Measurements from ENCODE around the gene SARS1.

SARS1 gene

GRCh38 chr1:109249654-109250401 is 36.1 kb downstream of the SARS1 start:
- peak; percentile 69 for DNase-seq (ENCODE audit: low spot score)

- no peak for DNase-seq (ENCODE audit: low spot score)
Measured at GRCh38 chr1:109250454-109251276, 36.9 kb downstream of the SARS1 start.

DNA sequence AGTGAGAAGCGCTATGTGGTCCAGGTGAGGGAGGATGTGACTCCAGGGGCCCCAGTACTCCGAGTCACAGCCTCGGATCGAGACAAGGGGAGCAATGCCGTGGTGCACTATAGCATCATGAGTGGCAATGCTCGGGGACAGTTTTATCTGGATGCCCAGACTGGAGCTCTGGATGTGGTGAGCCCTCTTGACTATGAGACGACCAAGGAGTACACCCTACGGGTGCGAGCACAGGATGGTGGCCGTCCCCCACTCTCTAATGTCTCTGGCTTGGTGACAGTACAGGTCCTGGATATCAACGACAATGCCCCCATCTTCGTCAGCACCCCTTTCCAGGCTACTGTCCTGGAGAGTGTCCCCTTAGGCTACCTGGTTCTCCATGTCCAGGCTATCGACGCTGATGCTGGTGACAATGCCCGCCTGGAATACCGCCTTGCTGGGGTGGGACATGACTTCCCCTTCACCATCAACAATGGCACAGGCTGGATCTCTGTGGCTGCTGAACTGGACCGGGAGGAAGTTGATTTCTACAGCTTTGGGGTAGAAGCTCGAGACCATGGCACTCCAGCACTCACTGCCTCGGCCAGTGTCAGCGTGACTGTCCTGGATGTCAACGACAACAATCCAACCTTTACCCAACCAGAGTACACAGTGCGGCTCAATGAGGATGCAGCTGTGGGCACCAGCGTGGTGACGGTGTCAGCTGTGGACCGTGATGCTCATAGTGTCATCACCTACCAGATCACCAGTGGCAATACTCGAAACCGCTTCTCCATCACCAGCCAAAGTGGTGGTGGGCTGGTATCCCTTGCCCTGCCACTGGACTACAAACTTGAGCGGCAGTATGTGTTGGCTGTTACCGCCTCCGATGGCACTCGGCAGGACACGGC is 37.8 kb downstream of the SARS1 start:
- DNase-seq (ENCODE audit: low spot score), result no peak

- DNase-seq (ENCODE audit: low spot score), result no peak
Measured at GRCh38 chr1:109252167-109252892, 38.6 kb downstream of the SARS1 start.

DNA sequence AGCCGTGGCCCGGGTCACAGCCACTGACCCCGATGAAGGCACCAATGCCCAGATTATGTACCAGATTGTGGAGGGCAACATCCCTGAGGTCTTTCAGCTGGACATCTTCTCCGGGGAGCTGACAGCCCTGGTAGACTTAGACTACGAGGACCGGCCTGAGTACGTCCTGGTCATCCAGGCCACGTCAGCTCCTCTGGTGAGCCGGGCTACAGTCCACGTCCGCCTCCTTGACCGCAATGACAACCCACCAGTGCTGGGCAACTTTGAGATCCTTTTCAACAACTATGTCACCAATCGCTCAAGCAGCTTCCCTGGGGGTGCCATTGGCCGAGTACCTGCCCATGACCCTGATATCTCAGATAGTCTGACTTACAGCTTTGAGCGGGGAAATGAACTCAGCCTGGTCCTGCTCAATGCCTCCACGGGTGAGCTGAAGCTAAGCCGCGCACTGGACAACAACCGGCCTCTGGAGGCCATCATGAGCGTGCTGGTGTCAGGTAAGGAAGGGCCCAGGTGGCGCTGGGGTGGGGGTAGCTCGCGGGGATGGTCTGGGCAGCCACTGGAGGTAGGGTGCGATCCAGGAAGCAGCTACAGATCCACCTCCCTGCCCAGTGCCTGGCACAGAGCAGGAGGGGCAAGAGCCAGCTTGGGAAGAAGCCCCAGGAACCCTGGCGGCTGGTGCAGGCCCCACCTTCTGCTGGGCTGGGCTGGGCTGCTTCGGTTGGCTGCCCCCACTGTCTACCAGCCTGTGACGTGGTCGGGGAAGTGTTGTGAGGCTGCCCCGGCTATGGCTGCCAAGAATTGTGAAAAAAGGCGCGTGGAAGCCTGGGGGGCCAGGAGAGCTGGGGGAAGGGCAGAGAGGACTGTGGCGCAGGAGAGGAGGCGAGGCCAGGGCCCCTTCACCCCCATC is 39.4 kb downstream of the SARS1 start:
- no peak for DNase-seq (ENCODE audit: low spot score)

- peak; percentile 55 for DNase-seq (ENCODE audit: low spot score)
Measured at GRCh38 chr1:109253803-109254620, 40.3 kb downstream of the SARS1 start.

GRCh38 chr1:109254621-109255096 is 40.9 kb downstream of the SARS1 start:
- DNase-seq (ENCODE audit: low spot score), result no peak

GRCh38 chr1:109255097-109255651 is 41.5 kb downstream of the SARS1 start:
- DNase-seq (ENCODE audit: low spot score), result no peak

- DNase-seq (ENCODE audit: low spot score), result no peak
Measured at GRCh38 chr1:109255678-109256077, 42.0 kb downstream of the SARS1 start.

GRCh38 chr1:109256085-109256484 is 42.4 kb downstream of the SARS1 start:
- no peak for DNase-seq (ENCODE audit: low spot score)

DNA sequence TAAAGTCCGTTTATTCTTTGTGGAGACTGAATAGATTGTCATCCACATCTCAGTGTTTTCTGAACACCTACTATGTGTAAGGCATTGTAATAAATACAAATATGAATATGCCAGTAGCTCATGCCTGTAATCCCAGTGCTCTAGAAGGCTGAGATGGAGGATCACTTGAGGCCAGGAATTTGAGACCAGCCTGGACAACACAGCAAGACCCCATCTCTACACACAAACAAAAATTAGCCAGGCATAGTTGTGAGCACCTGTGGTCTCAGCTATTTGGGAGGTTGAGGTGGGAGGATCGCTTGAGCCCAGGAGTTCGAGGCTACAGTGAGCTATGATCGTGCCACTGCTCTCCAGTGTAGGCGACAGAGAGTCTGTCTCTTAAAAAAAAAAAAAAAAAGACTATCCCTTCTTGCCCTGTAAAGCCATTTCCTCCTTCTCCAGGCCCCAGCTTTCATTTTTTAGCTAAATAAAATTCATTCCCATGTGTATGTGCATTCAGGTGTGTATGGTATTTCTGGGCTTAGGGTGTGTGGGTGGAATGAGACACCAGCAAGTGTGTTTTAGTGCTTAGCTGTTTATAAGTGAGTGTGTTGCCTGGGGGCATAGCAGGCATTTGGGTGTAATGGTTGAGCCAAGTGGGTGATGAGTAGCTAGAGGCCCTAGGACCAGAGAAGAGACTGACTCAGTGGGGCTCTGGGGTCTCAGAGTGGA is 43.4 kb downstream of the SARS1 start:
- no peak for DNase-seq (ENCODE audit: low spot score)

DNA sequence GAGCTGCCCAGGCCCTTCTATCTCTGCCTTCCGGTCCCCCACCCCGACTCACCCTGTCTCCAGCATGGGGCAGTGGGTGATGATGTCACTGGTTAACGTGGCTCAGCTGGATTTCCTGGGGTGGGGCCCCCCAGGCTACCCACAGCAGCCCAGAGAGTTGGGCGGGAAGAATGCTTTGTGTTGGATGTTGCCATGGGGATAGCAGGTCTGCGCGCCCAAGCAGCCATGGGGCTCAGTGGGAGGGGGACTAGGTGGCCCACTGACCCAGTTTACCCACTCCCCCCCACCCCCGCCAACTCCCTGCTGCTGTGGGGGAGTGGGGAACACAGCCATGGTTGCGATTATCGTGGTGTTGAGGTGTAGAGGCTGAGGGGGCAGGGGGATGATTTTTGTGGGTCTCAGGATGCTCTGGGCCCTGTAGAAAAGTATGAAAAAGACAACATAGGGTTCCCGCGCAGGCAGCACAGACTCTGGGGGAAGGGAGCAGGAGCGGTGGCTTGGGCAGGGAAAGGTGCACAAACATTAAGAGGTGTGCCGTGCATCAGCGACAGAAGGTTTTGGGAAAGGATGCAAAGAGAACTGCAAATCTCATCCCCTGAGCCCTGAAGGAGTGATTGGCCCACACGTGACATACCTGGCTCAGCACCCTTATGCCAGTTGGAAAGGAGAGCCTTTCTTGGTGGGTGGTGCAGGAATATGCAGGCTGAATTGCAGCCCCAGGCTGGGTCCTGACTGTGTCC is 44.1 kb downstream of the SARS1 start:
- no peak for DNase-seq (ENCODE audit: low spot score)

GRCh38 chr1:109258481-109259466 is 45.1 kb downstream of the SARS1 start:
- no peak for DNase-seq (ENCODE audit: low spot score)

- DNase-seq (ENCODE audit: low spot score), result no peak
Measured at GRCh38 chr1:109259674-109260557, 46.2 kb downstream of the SARS1 start.

GRCh38 chr1:109261006-109261405 is 47.3 kb downstream of the SARS1 start:
- no peak for DNase-seq (ENCODE audit: low spot score)

DNA sequence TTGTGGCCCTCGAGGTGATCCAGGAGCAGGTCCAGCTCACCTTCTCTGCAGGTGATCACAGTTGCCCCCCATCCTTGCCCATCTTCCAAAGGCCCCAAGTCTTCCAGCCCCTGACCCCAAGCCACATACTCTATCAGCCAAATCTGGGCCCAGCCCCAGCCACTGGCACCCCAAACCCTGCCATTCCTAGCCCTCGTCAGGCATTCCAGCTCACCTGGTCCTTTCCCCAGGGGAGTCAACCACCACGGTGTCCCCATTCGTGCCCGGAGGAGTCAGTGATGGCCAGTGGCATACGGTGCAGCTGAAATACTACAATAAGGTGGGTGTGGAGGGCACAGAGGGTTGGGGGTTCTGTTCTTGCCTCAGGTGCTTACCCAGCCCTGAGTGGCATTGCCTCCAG is 47.9 kb downstream of the SARS1 start:
- DNase-seq (ENCODE audit: low spot score), result no peak
